Stimulated activated CD8-positive, alpha-beta memory T cell treated with anti-CD3 and anti-CD28 coated beads, Interleukin-7, amount 100 ng/mL, for 24 hours (primary cell): Measurements from ENCODE around the gene ZNF276.

Experiments
- DNase-seq: peaks from one replicate; pipeline ENCODE4 v3.0.0-alpha.2; 2020; ENCODE audit warnings: low read depth

The ZNF276 gene

GRCh38 chr16:89716493-89716892 lies 4.8 kb upstream of the ZNF276 start:
- no peak for DNase-seq

- no peak for DNase-seq
These were observed 4.2 kb upstream of the ZNF276 start for GRCh38 chr16:89716916-89717687.

DNA sequence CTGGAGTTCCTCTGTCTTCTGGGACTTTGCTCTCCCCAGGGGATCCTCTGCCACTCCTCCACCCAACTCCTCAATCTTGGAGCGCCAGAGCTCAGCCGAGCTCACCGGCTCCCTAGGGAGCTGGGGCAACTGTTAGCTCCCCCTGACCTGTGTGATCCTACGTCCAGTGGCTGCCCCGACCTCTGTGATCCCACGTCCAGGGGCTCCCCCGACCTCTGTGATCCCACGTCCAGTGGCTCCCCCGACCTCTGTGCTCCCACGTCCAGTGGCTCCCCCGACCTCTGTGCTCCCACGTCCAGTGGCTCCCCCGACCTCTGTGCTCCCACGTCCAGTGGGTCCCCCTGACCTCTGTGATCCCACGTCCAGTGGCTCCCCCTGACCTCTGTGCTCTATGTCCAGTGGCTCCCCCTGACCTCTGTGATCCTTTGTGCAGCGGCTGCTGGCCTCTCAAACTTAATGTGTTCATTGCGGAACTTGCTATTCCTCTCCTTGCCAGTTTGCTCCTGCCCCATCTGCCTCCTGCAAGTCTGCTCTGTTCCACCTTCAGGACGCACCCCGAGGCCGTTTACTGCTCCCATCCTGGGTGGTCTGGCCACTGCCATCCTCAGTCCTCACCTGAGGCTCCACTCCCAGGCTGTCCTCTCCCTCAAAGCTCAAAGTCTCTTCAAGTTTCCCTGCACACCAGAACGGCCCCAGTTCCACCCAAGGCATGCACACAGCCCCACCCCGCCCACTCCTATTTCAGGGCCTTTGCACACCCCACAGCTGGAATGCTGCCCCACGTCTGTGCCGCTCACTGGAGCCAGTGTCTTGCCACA lies 3.4 kb upstream of the ZNF276 start:
- no peak for DNase-seq

DNA sequence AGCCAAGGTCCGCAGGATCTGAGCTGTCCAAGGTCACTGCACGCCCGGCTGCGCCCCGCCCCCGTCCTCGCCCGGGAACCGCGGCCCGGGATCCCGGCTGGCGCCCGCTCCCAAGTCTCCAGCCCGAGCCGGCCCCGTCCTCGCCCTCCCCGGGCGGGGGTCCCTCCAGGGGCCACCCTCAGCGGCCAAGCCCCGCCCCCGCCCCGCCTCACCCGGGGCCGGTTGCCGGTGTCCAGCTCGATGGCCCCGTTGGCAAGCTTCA lies 855 bp upstream of the ZNF276 start:
- DNase-seq = no peak

GRCh38 chr16:89721546-89722391 lies 432 bp downstream of the ZNF276 start:
- no peak for DNase-seq

DNA sequence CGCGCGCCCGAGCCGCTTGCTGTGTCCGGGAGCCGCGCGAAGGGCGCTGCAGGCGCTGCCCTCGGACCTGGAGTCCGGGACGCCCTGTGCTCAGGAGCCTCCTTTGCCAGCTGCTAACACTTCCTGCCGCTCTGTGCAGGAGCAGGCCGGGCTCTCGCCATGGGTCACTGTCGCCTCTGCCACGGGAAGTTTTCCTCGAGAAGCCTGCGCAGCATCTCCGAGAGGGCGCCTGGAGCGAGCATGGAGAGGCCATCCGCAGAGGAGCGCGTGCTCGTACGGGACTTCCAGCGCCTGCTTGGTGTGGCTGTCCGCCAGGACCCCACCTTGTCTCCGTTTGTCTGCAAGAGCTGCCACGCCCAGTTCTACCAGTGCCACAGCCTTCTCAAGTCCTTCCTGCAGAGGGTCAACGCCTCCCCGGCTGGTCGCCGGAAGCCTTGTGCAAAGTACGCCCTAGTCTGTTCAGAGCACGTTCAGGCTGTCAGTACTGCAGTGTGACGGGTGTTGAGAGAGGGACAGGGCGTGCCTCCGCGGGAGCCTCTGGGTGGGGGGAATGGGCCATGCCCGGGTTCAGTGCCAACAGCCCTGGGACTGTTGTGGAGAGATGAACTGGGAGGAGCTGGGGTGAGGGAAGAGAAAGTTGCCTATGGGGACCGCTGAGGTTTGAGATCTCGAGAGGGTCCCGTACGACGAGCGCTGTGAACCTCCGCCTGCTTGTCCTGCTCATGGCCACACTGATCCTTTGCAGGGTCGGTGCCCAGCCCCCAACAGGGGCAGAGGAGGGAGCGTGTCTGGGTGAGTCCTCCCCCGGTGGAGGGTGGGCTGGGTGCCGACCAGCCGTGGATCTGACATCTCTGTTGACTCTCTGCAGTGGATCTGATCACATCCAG lies 1.3 kb downstream of the ZNF276 start:
- DNase-seq = no peak

DNA sequence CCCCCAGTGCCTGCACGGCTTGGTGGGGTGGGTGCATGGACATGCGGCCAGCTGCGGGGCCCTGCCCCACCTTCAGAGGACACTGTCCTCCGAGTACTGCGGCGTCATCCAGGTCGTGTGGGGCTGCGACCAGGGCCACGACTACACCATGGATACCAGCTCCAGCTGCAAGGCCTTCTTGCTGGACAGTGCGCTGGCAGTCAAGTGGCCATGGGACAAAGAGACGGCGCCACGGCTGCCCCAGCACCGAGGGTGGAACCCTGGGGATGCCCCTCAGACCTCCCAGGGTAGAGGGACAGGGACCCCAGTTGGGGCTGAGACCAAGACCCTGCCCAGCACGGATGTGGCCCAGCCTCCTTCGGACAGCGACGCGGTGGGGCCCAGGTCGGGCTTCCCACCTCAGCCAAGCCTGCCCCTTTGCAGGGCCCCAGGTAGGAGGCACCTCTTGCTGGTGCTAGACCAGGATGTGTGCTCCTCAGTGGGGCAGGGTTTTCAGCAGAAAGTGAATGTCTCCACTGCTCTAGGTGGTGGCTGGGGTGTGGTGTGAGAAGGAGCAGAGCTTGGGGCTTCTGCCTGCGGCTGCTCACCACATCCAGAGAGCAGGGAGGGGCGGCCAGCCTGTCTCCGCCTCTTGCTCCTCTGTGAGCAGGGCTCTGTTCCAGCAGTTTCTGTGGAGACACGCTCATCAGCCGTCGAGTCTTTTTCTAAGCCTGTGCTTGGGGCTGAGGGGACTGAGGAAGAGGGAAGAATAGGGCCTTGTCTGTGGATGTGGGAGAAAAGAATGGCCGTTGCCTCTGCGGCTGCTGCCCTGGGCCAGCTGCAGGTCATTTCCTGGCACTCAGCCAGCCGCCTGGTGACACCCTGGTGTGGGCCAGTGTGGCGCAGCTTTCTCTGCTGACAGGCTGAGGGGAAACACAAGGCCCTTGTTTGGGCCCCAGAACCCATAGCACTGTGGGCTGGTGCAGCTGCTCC lies 2.2 kb downstream of the ZNF276 start:
- no peak for DNase-seq

- no peak for DNase-seq
These were observed 6.2 kb downstream of the ZNF276 start for GRCh38 chr16:89727406-89728120.

- no peak for DNase-seq
These were observed 8.0 kb downstream of the ZNF276 start for GRCh38 chr16:89729293-89729692.

DNA sequence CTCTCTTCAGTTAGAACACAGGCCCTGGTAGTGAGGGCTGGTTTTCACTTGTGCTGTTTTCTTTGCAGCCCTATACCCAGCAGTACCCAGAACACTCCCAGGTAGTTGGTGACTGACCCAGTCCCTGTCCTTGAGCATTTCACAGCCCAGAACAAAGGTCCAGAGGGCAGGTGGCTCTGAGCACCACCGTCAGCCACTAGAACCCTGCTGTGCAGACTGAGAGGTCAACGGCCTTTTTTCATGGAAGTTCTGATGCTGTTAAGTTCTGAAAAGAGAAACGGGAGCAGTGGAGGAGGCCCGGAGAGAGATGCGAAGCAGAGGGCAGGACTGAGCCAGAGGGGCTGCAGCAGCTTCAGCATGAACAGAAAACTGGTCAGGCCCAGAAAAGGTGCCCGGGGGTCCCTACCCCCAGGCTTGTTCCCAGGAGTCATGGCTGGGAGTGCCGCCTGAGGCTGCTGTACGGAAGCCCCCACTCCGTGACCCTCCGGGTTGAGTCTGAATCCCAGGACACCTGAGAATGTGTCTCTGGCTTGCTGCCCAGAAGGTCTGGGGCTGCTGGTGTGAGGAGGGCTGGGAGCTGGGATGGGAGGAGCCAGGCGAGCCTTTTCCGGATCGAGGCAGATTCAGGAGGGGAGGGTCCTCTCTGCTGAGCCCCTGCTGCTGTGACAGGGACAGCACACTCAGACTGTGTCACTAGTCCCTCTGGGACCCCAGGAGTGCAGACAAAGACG lies 8.7 kb downstream of the ZNF276 start:
- DNase-seq = no peak

DNA sequence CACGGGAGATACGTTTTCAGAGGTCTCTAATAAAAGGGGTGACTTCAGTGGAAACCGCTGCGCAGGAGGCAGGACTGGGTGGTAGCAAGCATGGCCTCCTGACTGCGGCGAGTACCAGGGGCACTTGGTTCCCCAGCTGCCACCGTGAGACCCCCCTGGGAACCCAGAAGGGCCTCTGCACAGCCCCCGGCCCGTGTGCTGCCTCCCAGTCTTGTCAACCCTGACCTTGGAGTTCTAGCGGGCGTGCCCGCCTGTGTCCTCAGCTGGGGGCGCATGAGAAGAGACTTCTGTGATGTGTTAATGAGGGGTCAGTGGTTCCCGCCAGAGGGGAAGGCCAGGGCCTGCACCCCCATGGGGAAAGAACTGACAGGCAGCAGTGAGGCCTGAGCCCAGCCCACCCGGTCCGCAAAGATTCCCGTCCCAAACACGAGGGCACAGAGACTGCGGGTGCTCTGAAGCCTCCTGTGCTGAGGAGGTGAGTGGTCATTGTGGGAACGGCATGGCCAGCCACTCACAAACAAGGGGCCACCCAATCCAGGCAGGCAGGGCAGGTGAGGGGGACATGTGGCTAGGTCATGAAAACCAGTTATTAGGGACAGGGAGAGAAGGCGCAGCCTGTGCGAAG lies 9.4 kb downstream of the ZNF276 start:
- DNase-seq = no peak

- DNase-seq = no peak
These were observed 11.0 kb downstream of the ZNF276 start for GRCh38 chr16:89732142-89732917.

- no peak for DNase-seq
These were observed 11.5 kb downstream of the ZNF276 start for GRCh38 chr16:89732918-89733242.

DNA sequence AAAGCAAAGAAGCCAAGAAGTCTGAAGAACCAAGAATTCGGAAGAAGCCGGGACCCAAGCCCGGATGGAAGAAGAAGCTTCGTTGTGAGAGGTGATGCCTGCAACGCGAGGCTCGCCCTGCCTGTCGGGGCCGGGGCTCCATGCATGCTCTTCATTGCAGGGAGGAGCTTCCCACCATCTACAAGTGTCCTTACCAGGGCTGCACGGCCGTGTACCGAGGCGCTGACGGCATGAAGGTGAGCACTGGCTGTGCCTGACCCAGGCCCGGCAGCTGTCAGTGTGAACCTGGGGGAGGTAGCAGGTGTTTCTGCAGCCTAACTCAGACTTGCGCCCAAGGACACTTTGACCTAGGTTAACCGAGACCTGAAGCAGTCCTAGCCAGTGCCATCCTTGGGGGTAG lies 12.0 kb downstream of the ZNF276 start:
- DNase-seq = no peak

DNA sequence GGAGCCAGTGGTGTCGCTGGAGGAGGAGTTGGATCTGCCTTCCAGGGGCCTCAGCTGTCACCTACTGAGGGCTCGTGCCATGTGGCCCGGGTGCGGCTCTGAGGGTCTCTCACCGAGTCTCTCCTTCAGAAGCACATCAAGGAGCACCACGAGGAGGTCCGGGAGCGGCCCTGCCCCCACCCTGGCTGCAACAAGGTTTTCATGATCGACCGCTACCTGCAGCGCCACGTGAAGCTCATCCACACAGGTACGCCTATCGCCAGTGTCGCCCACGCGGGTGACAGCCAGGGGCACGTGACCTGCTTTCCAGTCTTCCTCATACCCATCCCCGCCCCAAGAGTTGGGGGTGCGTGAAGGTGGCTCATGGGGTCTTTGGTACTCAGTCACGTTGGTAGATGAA lies 12.5 kb downstream of the ZNF276 start:
- DNase-seq = no peak

GRCh38 chr16:89736554-89736953 lies 15.2 kb downstream of the ZNF276 start:
- DNase-seq = no peak

DNA sequence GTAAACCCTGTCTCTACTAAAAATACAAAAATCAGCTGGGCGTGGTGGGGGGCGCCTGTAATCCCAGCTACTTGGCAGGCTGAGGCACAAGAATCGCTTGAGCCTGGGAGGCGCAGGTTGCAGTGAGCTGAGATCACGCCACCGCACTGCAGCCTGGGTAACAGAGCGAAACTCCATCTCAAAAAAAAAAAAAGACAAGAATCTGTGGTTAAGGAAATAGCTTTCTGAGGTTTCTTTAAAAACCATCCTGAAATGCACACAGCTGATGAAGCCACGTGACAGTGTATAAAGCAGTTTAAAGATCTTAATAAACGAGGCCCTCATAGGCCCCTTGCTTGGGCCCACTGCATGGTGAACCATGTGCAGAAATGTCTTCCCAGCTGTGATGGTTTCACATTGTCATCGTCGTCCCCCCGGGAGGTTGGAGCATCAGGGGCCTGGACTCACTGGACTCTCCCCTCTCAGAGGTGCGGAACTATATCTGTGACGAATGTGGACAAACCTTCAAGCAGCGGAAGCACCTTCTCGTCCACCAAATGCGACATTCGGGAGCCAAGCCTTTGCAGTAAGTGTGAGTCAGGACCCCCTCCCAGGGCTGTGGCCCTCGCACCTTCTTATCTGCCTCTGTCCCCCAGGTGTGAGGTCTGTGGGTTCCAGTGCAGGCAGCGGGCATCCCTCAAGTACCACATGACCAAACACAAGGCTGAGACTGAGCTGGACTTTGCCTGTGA lies 16.2 kb downstream of the ZNF276 start:
- no peak for DNase-seq

GRCh38 chr16:89738072-89738377 lies 16.7 kb downstream of the ZNF276 start:
- DNase-seq = no peak
